ENCODE measurements around the gene C16orf78.

DNA sequence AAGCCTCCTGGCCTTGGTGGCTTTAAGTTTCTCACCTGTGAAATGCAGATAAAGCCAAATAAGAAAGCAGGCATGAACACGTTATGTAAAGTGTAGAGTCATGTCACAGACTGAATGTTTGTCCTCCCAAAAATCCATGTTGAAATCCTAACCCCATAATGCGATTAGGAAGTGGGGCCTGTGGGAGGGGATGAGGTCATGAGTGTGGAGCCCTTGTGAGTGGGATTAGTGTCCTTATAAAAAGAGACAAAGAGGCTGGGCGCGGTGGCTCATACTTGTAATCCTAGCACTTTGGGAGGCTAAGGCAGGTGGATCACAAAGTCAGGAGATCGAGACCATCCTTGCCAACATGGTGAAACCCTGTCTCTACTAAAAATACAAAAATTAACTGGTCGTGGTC, 19.5 kb upstream of the C16orf78 start:
- TF ChIP-seq POLR2AphosphoS5 (IDR thresholded peaks at IDR 0.05) = no peak
- TF ChIP-seq, protein P1, sequence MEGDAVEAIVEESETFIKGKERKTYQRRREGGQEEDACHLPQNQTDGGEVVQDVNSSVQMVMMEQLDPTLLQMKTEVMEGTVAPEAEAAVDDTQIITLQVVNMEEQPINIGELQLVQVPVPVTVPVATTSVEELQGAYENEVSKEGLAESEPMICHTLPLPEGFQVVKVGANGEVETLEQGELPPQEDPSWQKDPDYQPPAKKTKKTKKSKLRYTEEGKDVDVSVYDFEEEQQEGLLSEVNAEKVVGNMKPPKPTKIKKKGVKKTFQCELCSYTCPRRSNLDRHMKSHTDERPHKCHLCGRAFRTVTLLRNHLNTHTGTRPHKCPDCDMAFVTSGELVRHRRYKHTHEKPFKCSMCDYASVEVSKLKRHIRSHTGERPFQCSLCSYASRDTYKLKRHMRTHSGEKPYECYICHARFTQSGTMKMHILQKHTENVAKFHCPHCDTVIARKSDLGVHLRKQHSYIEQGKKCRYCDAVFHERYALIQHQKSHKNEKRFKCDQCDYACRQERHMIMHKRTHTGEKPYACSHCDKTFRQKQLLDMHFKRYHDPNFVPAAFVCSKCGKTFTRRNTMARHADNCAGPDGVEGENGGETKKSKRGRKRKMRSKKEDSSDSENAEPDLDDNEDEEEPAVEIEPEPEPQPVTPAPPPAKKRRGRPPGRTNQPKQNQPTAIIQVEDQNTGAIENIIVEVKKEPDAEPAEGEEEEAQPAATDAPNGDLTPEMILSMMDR (IDR thresholded peaks at IDR 0.05 in 8 of 11, conservative IDR thresholded peaks at IDR 0.05 in 3 of 11) = no peak

All from spleen (tissue), 7 donors.